NCI-H2029 treated with DMSO at 0.1 percent for 48 hours (cell line): ENCODE data around the gene FAM114A2.

Experiments used
- DNase-seq: peaks from one replicate; lab custom pipeline; 2025; lab: John Stamatoyannopoulos, UW

FAM114A2 gene

GRCh38 chr5:153983885-153984284, 54.8 kb downstream of the FAM114A2 start:
- no peak for DNase-seq

- DNase-seq, result no peak
These were observed 56.7 kb downstream of the FAM114A2 start for GRCh38 chr5:153981905-153982605.

GRCh38 chr5:153979028-153979783, 59.5 kb downstream of the FAM114A2 start:
- no peak for DNase-seq

DNA sequence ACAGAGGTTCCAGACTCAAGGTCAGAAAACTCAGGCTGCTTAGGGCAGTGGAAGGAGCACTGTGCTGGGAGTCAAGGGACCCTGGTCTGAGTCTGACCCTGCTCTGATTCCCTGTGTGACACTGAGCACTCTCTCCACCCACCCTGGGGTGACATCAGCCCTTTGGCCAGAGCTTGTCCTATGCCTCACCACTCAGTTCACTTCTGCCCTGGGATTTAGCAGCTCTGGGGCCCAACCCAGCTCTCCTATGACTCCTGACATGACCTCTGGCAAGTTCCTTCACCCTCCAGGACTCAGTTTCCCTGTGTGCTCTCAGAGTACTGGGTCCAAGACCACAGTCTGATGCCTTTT, 63.9 kb downstream of the FAM114A2 start:
- no peak for DNase-seq

DNA sequence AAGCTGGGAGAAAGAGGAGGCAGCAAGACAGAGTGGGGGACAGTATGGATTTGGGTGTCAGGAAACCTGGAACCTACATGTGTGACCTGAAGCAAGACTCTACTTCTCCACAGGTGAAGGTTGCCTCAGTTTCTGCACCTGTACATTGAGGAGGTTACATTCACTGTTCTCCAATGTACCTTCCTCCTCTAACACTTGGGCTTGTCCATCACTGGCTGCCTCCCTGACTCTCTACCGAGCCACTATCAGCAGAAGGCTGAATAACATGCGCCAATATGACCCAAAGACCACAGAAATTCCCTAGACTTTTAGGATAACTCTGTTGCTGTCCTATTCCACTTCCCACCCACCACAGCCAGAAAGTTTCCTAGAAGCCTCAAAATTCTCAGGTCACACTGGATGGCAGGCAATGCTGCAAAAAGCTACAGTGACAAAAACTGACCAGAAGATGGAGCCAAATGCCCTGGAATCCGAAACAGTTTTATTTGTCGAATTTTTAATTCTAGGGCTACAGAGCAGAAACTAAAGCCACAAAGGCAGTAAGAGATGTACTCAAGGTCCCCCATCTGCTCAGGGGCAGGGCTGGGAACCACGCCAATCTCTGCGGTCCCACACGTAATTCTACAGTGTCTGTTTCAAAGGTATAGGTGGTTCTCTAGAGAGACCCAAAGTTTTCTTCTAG, 64.4 kb downstream of the FAM114A2 start:
- peak; percentile 29 for DNase-seq

DNA sequence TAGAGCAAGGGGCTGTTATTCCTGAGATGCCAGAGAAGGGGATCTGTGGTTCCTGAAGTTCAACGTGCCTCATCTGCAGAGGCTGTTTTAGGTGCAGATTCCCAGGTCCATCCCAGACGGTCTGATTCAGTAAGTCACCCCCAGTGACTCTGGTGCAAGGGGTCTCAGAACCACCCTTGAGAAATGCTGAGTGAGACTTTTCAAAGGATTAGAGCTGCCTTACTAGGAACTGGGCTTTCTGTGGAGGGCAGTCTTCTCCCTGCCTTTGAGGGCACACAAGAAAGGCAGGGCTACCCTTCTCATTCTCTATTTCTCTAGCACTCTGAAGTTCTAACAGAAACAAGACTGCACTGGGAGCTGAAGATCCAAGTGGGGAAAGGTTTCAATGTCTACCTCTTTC, 66.5 kb downstream of the FAM114A2 start:
- DNase-seq, result no peak

DNA sequence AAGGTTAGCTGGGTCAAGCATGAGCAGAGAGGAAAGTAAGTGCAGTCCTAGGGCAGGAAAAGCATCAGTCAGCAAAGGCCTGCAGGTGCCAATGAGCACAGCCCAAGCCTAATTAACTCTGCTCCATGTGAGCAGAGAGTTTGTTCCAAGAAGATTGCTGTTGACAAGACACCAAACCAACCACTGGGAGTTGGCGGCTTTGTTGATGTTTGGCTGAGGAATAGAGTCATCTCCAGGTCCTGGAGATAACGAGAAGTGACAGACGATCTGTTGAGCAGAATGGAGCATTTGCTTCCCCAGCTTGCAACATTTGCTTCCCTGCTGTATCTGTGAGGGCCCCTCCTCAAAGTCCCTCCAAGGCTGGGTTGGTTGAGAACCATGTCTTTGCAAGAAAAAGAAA, 68.2 kb downstream of the FAM114A2 start:
- DNase-seq, result no peak

DNA sequence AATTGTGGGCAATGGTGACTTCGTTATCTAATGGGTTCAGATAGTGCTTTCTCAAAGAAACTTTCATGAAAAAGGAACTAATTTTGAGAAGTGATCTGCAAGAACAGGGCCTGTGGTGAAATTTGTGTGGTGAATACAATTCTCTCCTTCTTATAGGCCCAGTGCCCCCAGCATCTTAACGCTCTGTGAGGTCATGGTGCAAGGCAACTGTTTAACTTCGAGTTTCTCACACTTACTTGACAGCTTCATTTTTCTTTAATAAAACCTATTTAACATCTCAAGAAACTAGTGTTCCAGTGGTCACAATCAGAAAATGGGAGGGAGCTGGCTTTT, 69.2 kb downstream of the FAM114A2 start:
- DNase-seq, result no peak

GRCh38 chr5:153968761-153969562, 69.7 kb downstream of the FAM114A2 start:
- DNase-seq, result no peak

- peak; percentile 52 for DNase-seq
These were observed 73.6 kb downstream of the FAM114A2 start for GRCh38 chr5:153964880-153965645.

DNA sequence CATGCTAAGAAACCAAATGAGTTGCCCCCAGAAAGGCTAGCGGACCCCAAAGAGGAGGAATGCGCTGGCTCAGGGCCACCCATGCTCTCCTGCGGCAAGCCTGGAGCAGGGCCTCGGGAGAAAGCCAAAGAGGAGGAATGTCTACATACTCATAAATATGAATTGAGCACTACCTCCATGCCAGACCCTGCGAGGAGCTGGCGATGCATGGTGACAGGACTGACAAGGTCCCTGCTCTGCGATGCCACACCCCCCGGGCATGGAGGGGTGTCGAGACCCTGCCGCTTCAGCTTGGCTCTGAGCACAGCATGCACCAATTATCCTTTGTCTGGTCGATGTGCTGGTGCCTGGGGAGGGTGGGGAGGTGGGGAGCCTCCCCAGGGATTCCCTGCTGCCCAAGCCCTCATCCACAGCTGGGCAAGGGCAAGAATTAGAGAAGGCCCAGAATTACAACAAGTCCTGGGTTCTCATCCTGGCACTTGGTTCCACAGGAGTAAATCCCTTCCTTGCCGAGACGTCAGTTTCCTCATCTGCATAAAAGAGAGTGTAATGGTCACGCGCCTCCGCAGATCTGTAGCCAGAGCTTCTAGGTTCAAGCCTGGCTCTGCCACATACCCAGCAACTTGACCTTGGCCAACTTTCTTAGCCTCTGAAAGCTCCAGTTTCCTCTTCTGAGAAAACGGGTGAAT, 74.4 kb downstream of the FAM114A2 start:
- DNase-seq, result no peak

DNA sequence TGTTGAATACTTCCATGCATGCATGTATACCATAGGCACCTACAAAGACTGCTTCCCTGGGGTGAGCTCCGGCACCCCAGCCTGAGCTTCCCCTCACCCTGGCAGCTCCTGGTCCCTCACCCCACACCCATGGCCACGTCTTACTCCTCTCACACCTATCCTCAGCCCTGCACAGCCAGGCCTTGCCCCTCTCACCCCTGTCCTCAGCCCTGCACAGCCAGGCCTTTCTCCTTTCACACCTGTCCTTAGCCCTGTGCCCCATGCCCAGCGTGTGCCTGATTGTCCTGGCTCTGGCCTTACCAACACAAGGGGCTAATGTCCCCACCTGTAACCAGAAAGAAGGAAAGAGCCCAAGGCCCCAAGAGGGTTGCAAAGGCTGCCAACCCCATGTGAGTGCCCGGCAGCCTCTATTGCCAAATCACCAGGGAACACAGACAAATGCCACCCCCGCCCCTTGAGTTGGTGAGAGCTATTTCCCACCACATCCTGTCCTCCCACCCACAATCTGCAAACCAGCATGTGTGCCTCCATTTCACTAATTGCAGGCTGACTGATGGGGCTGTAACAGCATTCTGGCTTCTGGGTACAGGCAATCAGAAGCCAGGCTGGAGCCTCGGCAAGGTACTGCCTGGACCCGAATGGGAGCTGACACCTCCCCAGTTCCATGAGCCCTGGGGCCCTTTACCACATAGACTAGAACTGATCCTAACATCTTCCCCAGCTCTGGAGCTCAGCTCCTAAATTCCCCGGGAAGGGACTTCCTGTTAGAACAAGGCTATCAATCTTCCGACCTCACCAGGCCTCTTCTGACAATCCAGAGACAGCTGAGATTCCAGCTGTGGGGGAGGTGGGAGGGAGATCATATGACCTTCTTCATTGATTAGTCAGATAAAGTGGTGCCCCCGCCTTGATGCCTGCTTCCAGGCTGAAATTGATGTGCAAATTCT, 78.2 kb downstream of the FAM114A2 start:
- no peak for DNase-seq

GRCh38 chr5:153959134-153959957, 79.4 kb downstream of the FAM114A2 start:
- no peak for DNase-seq

DNA sequence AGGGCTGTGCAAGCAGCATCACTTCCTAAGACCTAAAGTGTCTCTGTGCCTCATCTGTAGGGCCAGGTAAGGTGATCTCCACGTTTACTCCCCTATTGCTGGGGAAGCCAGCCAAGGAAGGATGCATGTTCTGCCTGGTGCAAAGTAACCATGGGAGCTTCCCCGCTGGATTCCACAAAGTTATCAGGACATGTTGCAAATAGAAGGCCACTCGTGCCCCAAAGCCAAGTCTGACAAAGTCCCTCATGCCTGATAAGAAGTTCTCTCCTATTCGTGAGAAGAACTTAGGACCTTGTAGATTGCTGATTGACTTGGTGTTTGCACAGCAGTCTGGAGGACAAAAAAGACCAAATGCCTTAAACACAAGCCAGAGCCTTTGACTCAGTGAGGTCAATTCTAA, 81.5 kb downstream of the FAM114A2 start:
- no peak for DNase-seq

DNA sequence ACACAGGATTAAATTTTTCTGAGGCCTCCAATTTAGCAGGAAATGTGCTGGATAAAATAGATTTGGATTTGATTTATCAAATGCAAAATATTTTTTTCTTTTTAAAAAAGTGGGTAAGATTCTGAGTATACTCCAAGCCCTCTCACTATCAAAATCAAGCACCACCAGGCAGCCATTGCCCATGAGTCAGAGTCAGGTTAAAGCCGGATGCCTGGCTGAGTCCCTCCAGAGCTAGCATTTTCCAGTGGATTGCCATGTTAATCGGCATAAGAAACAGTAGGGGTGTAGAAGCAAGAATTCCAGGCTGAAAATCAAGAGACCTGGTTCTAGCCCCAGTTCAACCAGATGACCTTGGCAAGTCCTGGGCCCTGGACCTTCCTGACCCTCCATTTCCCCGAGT, 85.3 kb downstream of the FAM114A2 start:
- no peak for DNase-seq

DNA sequence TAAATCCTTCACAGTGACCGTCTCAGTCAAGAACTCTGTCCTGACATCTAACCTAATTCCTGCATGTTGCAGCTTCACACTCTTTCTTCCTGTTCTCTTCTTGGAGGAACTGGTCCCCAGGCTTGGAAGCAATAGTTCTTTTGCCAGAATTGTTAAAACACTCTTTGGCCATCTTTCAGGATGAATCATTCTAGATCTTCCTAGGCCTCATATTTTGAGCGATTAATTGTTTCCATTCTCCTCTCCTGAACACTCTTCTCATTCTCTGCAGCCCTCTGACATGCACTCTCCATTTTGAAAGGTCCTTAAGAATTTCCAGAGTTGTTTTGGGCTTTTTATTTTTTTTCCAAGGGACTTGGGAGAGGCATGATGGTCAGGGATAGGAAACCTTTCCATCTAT, 85.8 kb downstream of the FAM114A2 start:
- DNase-seq, result no peak

DNA sequence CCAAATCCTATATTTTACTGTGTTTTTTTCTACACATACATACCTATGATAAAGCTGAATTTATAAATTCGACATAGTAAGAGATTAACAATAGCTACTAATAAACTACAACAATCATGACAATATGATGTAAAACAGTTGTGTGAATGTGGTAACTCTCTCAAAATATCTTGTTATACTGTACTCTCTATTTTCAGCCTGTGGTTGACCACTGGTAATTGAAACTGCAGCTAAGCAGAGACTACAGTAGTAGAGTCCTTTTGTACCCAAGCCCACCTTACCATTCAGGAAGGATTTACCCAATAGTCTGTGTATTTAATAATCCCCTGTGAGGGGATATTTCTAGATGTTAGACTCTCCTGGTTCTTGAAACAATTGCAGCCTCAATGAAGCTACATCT, 86.7 kb downstream of the FAM114A2 start:
- DNase-seq, result no peak

DNA sequence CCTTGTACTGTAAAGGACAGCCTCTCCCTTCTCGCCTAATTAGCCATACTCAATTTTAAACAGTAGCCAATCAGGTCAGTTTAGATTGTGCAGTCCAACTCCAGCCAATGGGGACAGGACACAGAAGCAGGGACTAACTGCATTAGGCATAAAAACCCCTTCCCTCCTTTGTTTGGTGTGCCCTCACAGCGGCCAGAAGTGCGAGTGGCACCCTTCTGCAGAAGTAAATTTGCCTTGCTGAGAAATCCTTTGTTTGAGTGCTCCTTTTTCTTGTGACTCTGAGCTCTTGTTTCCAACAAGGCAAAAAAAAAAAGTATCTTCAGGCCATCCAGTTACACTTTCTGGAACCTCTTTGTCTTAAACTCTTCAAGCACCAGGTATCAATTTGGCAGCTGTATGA, 97.4 kb downstream of the FAM114A2 start:
- DNase-seq, result no peak
